Activated naive CD4-positive, alpha-beta T cell treated with anti-CD3 and anti-CD28 coated beads, Interleukin-2, amount 10 ng/mL, durations not matched to agents 7 days and 5 days (primary cell): Measurements from ENCODE around the gene TMEM109.

Experiments
- CTCF ChIA-PET: fragments of 350-600 bp; sonication (Branson Sonifier 250); formaldehyde crosslinking; loops from one replicate; lab custom pipeline; 2021; ENCODE audit warnings: antibody characterized with exemption; lab: Charles Lee
- DNase-seq: peaks from one replicate; pipeline ENCODE4 v3.0.0-alpha.2; 2020
- H3K27ac Mint-ChIP-seq: one replicate; pipeline ENCODE4 v1.8.0; 2021; ENCODE audit warnings: mild to moderate bottlenecking, moderate library complexity, mixed read lengths
- H3K27me3 Mint-ChIP-seq: one replicate; pipeline ENCODE4 v1.8.0; 2021; ENCODE audit warnings: mild to moderate bottlenecking, mixed read lengths
- H3K36me3 Mint-ChIP-seq: one replicate; pipeline ENCODE4 v1.8.0; 2021; ENCODE audit warnings: mixed read lengths
- H3K4me1 Mint-ChIP-seq: one replicate; pipeline ENCODE4 v1.8.0; 2021; ENCODE audit warnings: mixed read lengths
- H3K4me3 Mint-ChIP-seq: one replicate; pipeline ENCODE4 v1.8.0; 2021; ENCODE audit warnings: mild to moderate bottlenecking, moderate library complexity, mixed read lengths
- H3K9me3 Mint-ChIP-seq: one replicate; pipeline ENCODE4 v1.8.0; 2021; ENCODE audit warnings: mixed read lengths

Gene TMEM109

GRCh38 chr11:60953781-60954180 lies 39.8 kb downstream of the TMEM109 start:
- no peak overlapping the region for H3K4me3 Mint-ChIP-seq

GRCh38 chr11:60954421-60954820 lies 40.5 kb downstream of the TMEM109 start:
- CTCF ChIA-PET, result interaction anchor here (1.6 kb wide), 1 partner anchor 39 kb away, joined by 3 read pairs; no protein-coding TSS in a partner anchor
- H3K27me3 Mint-ChIP-seq, result peaks cover 65% of the 10 kb centered on the region

More at GRCh38 chr11:60953781-60954180, 39.8 kb downstream of the TMEM109 start:
- CTCF ChIA-PET, result interaction anchor here (0.9 to 1.6 kb wide), 2 partner anchors 17 to 38 kb away, joined by 3 read pairs; partner anchors contain the start of gene CD6
- no peaks in the 10 kb centered on the region for H3K9me3 Mint-ChIP-seq
- no peaks in the 10 kb centered on the region for H3K36me3 Mint-ChIP-seq
- H3K27me3 Mint-ChIP-seq, result peaks cover 71% of the 10 kb centered on the region
- H3K4me1 Mint-ChIP-seq, result peaks cover 26% of the 10 kb centered on the region
- DNase-seq, result no peak
- no peak overlapping the region for H3K27ac Mint-ChIP-seq

GRCh38 chr11:60955571-60955970 lies 41.6 kb downstream of the TMEM109 start:
- H3K4me3 Mint-ChIP-seq, result no peak overlapping the region
- no peak overlapping the region for H3K27ac Mint-ChIP-seq
- H3K27me3 Mint-ChIP-seq, result peaks cover 67% of the 10 kb centered on the region
- no peaks in the 10 kb centered on the region for H3K36me3 Mint-ChIP-seq
- H3K4me1 Mint-ChIP-seq, result peaks cover 19% of the 10 kb centered on the region
- no peaks in the 10 kb centered on the region for H3K9me3 Mint-ChIP-seq
- CTCF ChIA-PET, result interaction anchor here (0.6 kb wide), 2 partner anchors 14 to 133 kb away, joined by 3 read pairs; no protein-coding TSS in a partner anchor
- DNase-seq, result no peak

More at GRCh38 chr11:60954421-60954820, 40.5 kb downstream of the TMEM109 start:
- no peak overlapping the region for H3K27ac Mint-ChIP-seq
- peaks cover 26% of the 10 kb centered on the region for H3K4me1 Mint-ChIP-seq
- DNase-seq, result no peak
- H3K36me3 Mint-ChIP-seq, result no peaks in the 10 kb centered on the region
- H3K4me3 Mint-ChIP-seq, result no peak overlapping the region
- no peaks in the 10 kb centered on the region for H3K9me3 Mint-ChIP-seq

DNA sequence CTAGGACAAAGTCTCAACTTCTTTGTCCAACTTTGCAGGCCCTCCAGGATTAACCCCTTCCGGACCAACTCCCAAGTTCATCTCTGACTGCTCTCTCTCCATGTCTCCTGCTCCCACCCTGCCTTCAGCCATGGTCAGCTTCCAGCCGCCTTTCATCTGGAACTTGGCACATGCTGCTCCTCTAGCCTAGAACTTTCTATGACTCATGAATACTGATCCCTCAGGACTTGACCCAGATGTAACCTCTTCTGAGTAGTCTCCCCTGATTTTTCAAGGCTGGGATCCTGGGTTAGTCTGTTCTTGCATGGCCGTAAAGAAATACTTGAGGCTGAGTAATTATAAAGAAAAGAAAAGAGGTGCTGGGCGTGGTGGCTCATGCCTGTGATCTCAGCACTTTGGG lies 43.2 kb downstream of the TMEM109 start:
- Mint-ChIP-seq H3K36me3 (no peaks in the 10 kb centered on the region), H3K27me3 (peaks cover 69% of the 10 kb centered on the region), H3K9me3 (no peaks in the 10 kb centered on the region), H3K4me3 (no peak overlapping the region), H3K27ac (no peak overlapping the region), H3K4me1 (peaks cover 11% of the 10 kb centered on the region)
- DNase-seq, result no peak
- CTCF ChIA-PET, result no interaction called here

DNA sequence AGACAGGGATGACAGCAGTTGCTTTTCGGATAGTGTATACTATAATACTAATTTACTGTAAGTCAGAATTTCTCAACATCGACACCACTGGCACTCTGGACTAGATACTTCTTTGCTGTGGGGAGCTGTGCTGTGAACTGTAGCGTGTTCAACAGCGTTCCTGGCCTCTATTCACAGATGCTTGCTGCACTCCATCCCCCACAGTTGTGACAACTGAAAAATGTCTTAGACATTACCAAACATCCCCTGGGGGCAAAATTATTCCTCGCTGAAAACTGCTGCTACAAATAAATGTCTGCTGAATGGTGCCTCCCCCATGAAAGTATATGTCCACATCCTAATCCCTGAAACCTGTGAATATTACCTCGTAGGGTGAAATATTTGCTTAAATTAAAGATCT lies 45.5 kb downstream of the TMEM109 start:
- no peak for DNase-seq
- CTCF ChIA-PET, result interaction anchor here (0.5 to 1.3 kb wide), 2 partner anchors 10 to 104 kb away, joined by 3 to 4 read pairs; no protein-coding TSS in a partner anchor
- Mint-ChIP-seq H3K27ac (no peak overlapping the region), H3K27me3 (peaks cover 54% of the 10 kb centered on the region), H3K4me3 (no peak overlapping the region), H3K9me3 (no peaks in the 10 kb centered on the region), H3K36me3 (no peaks in the 10 kb centered on the region), H3K4me1 (no peaks in the 10 kb centered on the region)

DNA sequence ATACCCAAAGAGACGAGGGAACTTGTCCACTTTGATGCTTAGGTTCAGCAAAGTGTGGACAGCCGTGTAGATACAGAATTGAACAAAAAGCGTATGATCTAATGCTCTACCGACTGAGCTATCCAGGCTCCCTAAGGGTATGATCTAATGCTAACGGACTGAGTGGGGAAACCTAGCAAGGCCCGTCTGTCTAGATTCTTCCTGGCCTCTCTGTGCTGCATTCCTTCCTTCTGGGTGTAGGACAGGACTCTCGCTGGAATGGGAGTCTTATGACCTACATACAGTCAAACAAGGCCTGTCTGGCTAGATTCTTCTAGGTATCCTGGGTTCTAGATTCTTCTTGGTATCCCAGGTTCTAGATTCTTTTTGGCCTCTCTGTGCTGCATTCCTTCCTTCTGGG lies 46.4 kb downstream of the TMEM109 start:
- no peak overlapping the region for H3K27ac Mint-ChIP-seq
- CTCF ChIA-PET, result no interaction called here
- no peaks in the 10 kb centered on the region for H3K4me1 Mint-ChIP-seq
- DNase-seq, result no peak
- H3K9me3 Mint-ChIP-seq, result no peaks in the 10 kb centered on the region
- H3K4me3 Mint-ChIP-seq, result no peak overlapping the region
- no peaks in the 10 kb centered on the region for H3K36me3 Mint-ChIP-seq
- peaks cover 62% of the 10 kb centered on the region for H3K27me3 Mint-ChIP-seq

- H3K4me3 Mint-ChIP-seq, result no peak overlapping the region
- DNase-seq, result no peak
- peaks cover 8% of the 10 kb centered on the region for H3K36me3 Mint-ChIP-seq
- no peaks in the 10 kb centered on the region for H3K4me1 Mint-ChIP-seq
- H3K9me3 Mint-ChIP-seq, result peaks cover 11% of the 10 kb centered on the region
- H3K27ac Mint-ChIP-seq, result no peak overlapping the region
- CTCF ChIA-PET, result no interaction called here
- H3K27me3 Mint-ChIP-seq, result peaks cover 43% of the 10 kb centered on the region
These were observed 50.8 kb downstream of the TMEM109 start for GRCh38 chr11:60964801-60965200.

DNA sequence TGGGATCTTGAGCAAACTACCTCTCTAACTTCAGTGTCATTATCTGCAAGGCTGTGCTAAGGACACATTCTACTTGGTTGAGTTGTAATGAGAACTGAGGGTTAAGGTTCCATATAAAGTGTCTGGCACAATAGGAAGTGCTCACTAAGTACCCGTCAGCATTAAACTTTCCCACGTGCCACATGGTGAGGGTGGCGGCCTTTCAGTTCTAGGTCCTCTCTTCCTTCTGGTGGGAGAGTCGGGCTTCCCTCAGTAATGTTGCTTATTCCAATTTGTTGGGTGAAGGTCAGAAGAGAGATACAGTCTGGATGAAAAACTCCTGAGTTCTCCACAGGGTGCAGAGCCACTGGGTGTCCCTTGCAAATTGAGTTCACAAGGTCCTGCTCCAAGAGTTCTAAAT lies 52.9 kb downstream of the TMEM109 start:
- Mint-ChIP-seq H3K27ac (no peak overlapping the region), H3K36me3 (peaks cover 11% of the 10 kb centered on the region), H3K27me3 (peaks cover 22% of the 10 kb centered on the region), H3K4me1 (peaks cover 17% of the 10 kb centered on the region), H3K9me3 (peaks cover 11% of the 10 kb centered on the region), H3K4me3 (no peak overlapping the region)
- no peak for DNase-seq
- CTCF ChIA-PET, result interaction anchor here (4.5 kb wide), 1 partner anchor 221 kb away, joined by 16 read pairs; no protein-coding TSS in a partner anchor

GRCh38 chr11:60968223-60968622 lies 54.3 kb downstream of the TMEM109 start:
- H3K27ac Mint-ChIP-seq, result no peak overlapping the region
- peaks cover 21% of the 10 kb centered on the region for H3K36me3 Mint-ChIP-seq
- peaks cover 17% of the 10 kb centered on the region for H3K4me1 Mint-ChIP-seq
- peaks cover 11% of the 10 kb centered on the region for H3K9me3 Mint-ChIP-seq
- no peak for DNase-seq
- CTCF ChIA-PET, result interaction anchor here (0.6 to 4.5 kb wide), 4 partner anchors 9 to 219 kb away, joined by 3 to 39 read pairs (median 10); no protein-coding TSS in a partner anchor
- H3K27me3 Mint-ChIP-seq, result peaks cover 21% of the 10 kb centered on the region
- no peak overlapping the region for H3K4me3 Mint-ChIP-seq

DNA sequence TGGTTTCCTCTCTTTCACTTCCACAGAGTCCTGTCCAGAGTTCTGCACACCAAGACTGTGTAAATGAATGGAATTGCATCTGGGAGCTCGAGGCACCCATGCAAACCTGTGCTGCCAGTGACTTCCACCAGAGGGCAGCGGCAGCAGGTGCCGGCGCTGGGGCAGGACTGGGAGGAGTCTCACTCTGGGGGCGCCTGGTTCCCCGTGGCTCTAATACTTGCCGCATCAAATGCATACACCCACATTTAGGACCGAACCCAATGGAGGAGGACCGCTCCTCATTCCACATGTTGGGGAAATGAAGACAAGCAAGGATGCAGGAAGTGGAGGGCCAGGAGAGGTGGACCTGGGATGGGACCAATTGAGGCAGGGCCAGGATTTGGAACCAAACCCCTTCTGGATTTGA lies 56.4 kb downstream of the TMEM109 start:
- DNase-seq, result peak; percentile 88
- CTCF ChIA-PET, result interaction anchor here (0.6 to 4.5 kb wide), 20 partner anchors 11 to 217 kb away, joined by 3 to 39 read pairs (median 4); no protein-coding TSS in a partner anchor
- Mint-ChIP-seq H3K9me3 (peaks cover 11% of the 10 kb centered on the region), H3K27ac (peak overlapping the region; percentile 76), H3K36me3 (peaks cover 41% of the 10 kb centered on the region), H3K4me3 (peak overlapping the region; percentile 42), H3K27me3 (peaks cover 13% of the 10 kb centered on the region), H3K4me1 (peaks cover 22% of the 10 kb centered on the region)

GRCh38 chr11:60970890-60971289 lies 56.9 kb downstream of the TMEM109 start:
- H3K27me3 Mint-ChIP-seq, result peaks cover 11% of the 10 kb centered on the region
- CTCF ChIA-PET, result interaction anchor here (0.8 to 4.5 kb wide), 16 partner anchors 9 to 217 kb away, joined by 3 to 39 read pairs (median 4); no protein-coding TSS in a partner anchor
- H3K36me3 Mint-ChIP-seq, result peaks cover 43% of the 10 kb centered on the region
- peaks cover 11% of the 10 kb centered on the region for H3K9me3 Mint-ChIP-seq
- no peak for DNase-seq
- peak overlapping the region; percentile 90 for H3K4me3 Mint-ChIP-seq
- H3K27ac Mint-ChIP-seq, result peak overlapping the region; percentile 92
- H3K4me1 Mint-ChIP-seq, result peaks cover 24% of the 10 kb centered on the region

GRCh38 chr11:60971520-60971919 lies 57.6 kb downstream of the TMEM109 start, which contains the start of gene CD6:
Gene CD6, plus strand, starts transcription at chr11:60971680. Its CDS starts 186 bp downstream, at chr11:60971866.
- Mint-ChIP-seq H3K27ac (peak within 1 kb of the TSS; percentile 92), H3K4me1 (peaks cover 31% of the 10 kb centered on the region), H3K27me3 (peaks cover 11% of the 10 kb centered on the region), H3K4me3 (peak within 1 kb of the TSS; percentile 90), H3K9me3 (peaks cover 11% of the 10 kb centered on the region), H3K36me3 (peaks cover 48% of the 10 kb centered on the region)
- peak; percentile 81 for DNase-seq
- CTCF ChIA-PET, result interaction anchor here (0.8 to 4.5 kb wide), 11 partner anchors 8 to 216 kb away, joined by 3 to 39 read pairs (median 4); no protein-coding TSS in a partner anchor

DNA sequence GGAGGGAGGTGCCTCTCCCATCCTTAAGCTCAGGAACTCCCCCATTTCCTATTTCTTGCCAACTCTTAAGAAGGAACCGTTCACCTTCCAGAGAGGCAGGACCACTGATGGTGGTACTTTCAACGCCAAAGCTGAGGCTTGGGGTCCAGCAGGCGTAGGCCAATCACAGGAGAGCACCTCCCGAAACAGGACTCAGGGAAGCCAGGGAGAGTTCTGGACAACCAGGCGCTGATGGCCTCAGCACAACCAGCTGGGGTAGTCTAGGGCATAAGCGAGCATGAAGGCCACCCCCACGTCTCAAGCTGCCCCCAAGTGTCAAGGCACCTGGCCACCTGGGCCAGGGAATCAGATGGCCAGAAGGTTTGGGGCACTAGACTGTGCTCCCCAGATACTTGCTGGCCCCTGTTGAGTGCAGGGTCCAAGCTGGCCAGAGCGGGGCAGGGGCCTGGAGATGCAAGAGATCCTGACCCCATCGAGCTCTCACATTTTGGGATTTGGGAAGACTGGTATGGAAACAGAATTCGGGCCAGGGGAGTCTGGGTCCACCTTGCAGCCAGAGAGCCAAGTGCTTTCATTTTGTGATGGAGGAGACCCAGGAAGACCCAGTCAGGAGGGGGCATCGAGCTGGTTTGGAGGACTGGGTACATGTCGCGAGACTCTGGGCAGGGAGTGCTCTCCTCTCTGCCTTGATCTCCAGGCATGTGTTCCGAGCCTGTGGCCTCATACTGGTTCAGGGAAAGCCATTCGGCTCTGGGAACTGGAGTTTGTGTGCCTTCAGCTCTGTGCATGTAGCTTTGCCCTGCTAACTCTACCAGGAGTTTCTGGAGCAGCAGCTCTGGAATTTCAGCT lies 58.4 kb downstream of the TMEM109 start:
- DNase-seq, result peak; percentile 66
- CTCF ChIA-PET, result interaction anchor here (1.0 to 1.7 kb wide), 4 partner anchors 39 to 216 kb away, joined by 3 to 5 read pairs (median 4); no protein-coding TSS in a partner anchor
- peaks cover 2% of the 10 kb centered on the region for H3K27me3 Mint-ChIP-seq
- peak overlapping the region; percentile 92 for H3K27ac Mint-ChIP-seq
- H3K4me3 Mint-ChIP-seq, result peak overlapping the region; percentile 90
- H3K36me3 Mint-ChIP-seq, result peaks cover 55% of the 10 kb centered on the region
- H3K9me3 Mint-ChIP-seq, result peaks cover 9% of the 10 kb centered on the region
- peaks cover 38% of the 10 kb centered on the region for H3K4me1 Mint-ChIP-seq
